Spinal cord (tissue), 10 donors: ENCODE results near the gene DMBX1. TPM values are rescaled to one million over a fixed set of nuclear protein-coding genes. Genes with fewer than 3 reads are reported as not detected.
A peak's percentile ranks its signal among the peaks of the same experiment; 100 is the strongest.

Experiments
- DNase-seq, 6 donors: peaks; one replicate each; pipeline versions ENCODE4 v3.0.0 to v3.0.0-alpha.2; 2013 to 2015; ENCODE audit warnings: low spot score in 6 of 6, low read depth in 4 of 6
- H3K27ac ChIP-seq: one replicate; pipeline ENCODE4 v1.5.1; 2013; ENCODE audit warnings: low read depth, low read length, control low read depth
- H3K27me3 ChIP-seq: one replicate; pipeline ENCODE4 v1.6.1; 2013; ENCODE audit warnings: low read length; ENCODE audit not compliant: control insufficient read depth, insufficient read depth
- H3K36me3 ChIP-seq: one replicate; pipeline ENCODE4 v1.6.1; 2013; ENCODE audit warnings: low read length; ENCODE audit not compliant: control insufficient read depth, insufficient read depth
- H3K4me1 ChIP-seq: one replicate; pipeline ENCODE4 v1.6.1; 2013; ENCODE audit warnings: low read length; ENCODE audit not compliant: control insufficient read depth, insufficient read depth
- H3K4me3 ChIP-seq: one replicate; pipeline ENCODE4 v1.5.1; 2013; ENCODE audit warnings: low read depth, low read length, control low read depth
- H3K9me3 ChIP-seq: one replicate; pipeline ENCODE4 v1.6.1; 2013; ENCODE audit warnings: low read length; ENCODE audit not compliant: control insufficient read depth, insufficient read depth
- WGBS: methylation state at CpG from one replicate; pipeline ENCODE4 v1.1.5; 2013; ENCODE audit warnings: missing lambda C conversion rate; ENCODE audit not compliant: insufficient coverage; 5-methylcytosine and 5-hydroxymethylcytosine counted together
- polyA plus RNA-seq, 2 donors: library from polyadenylated mRNA; unstranded; fragments of 120-200 nt; gene quantifications; one replicate each; pipeline ENCODE4 v1.2.1, GENCODE V29; 2013; ENCODE audit not compliant: insufficient read length in 2 of 2
- total RNA-seq, 2 donors: library from RNA; depleted of rRNA in 1 of 2; stranded (reverse); fragments of 120-200 nt in 1 of 2; fragments of >200 nt in 1 of 2; gene quantifications; one replicate each; pipeline versions ENCODE4 v1.2.3 to v1.2.4, GENCODE V29; 2013 to 2014
- donor health status: healthy.

DMBX1 gene
- total and polyA plus RNA-seq, 4 donors: 0.10 to 0.33 (median 0.26) TPM

- H3K4me1 ChIP-seq: peaks cover 8% of the 10 kb centered on the region
- no peak overlapping the region for H3K4me3 ChIP-seq
- WGBS: 75% methylated on average over 21 of the region's 23 CpGs
- DNase-seq: no peak
- no peaks in the 10 kb centered on the region for H3K9me3 ChIP-seq
- H3K27ac ChIP-seq: no peak overlapping the region
- H3K36me3 ChIP-seq: no peaks in the 10 kb centered on the region
- H3K27me3 ChIP-seq: peaks cover 31% of the 10 kb centered on the region
These were observed 22.6 kb downstream of the DMBX1 start for GRCh38 chr1:46512135-46512791.

- Histone ChIP-seq H3K36me3 (no peaks in the 10 kb centered on the region), H3K9me3 (no peaks in the 10 kb centered on the region), H3K27me3 (peaks cover 33% of the 10 kb centered on the region), H3K27ac (no peak overlapping the region), H3K4me1 (peaks cover 9% of the 10 kb centered on the region), H3K4me3 (no peak overlapping the region)
- WGBS: 61% methylated on average over 2 of the region's 6 CpGs
- DNase-seq: no peak
These were observed 23.2 kb downstream of the DMBX1 start for GRCh38 chr1:46512792-46513190.

GRCh38 chr1:46513536-46513935 lies 23.9 kb downstream of the DMBX1 start:
- 81% methylated on average over 5 of the region's 5 CpGs for WGBS
- Histone ChIP-seq H3K27me3 (peaks cover 37% of the 10 kb centered on the region), H3K27ac (no peak overlapping the region), H3K4me3 (no peak overlapping the region), H3K9me3 (no peaks in the 10 kb centered on the region), H3K4me1 (peaks cover 9% of the 10 kb centered on the region), H3K36me3 (no peaks in the 10 kb centered on the region)
- no peak for DNase-seq

- no peak for DNase-seq
- Histone ChIP-seq H3K27ac (no peak overlapping the region), H3K9me3 (no peaks in the 10 kb centered on the region), H3K27me3 (peaks cover 48% of the 10 kb centered on the region), H3K4me3 (no peak overlapping the region), H3K4me1 (peaks cover 18% of the 10 kb centered on the region), H3K36me3 (no peaks in the 10 kb centered on the region)
- 92% methylated on average over 6 of the region's 6 CpGs for WGBS
These were observed 25.9 kb downstream of the DMBX1 start for GRCh38 chr1:46515576-46515975.

- Histone ChIP-seq H3K9me3 (no peaks in the 10 kb centered on the region), H3K4me1 (peaks cover 21% of the 10 kb centered on the region), H3K27ac (no peak overlapping the region), H3K4me3 (no peak overlapping the region), H3K36me3 (no peaks in the 10 kb centered on the region), H3K27me3 (peaks cover 49% of the 10 kb centered on the region)
- WGBS: 44% methylated on average over 11 of the region's 12 CpGs
- DNase-seq: peak in 1 of 6 donors; percentile 23
These were observed 26.7 kb downstream of the DMBX1 start for GRCh38 chr1:46516200-46516950.

- no peak for DNase-seq
- Histone ChIP-seq H3K27me3 (peaks cover 46% of the 10 kb centered on the region), H3K27ac (no peak overlapping the region), H3K4me1 (peaks cover 22% of the 10 kb centered on the region), H3K4me3 (no peak overlapping the region), H3K9me3 (no peaks in the 10 kb centered on the region), H3K36me3 (no peaks in the 10 kb centered on the region)
- 16% methylated on average over 10 of the region's 10 CpGs for WGBS
These were observed 27.5 kb downstream of the DMBX1 start for GRCh38 chr1:46517010-46517600.

GRCh38 chr1:46517932-46518498 lies 28.4 kb downstream of the DMBX1 start:
- no peaks in the 10 kb centered on the region for H3K36me3 ChIP-seq
- peaks cover 31% of the 10 kb centered on the region for H3K4me1 ChIP-seq
- H3K4me3 ChIP-seq: no peak overlapping the region
- H3K27me3 ChIP-seq: peaks cover 45% of the 10 kb centered on the region
- no peaks in the 10 kb centered on the region for H3K9me3 ChIP-seq
- WGBS: 54% methylated on average over 4 of the region's 4 CpGs
- no peak overlapping the region for H3K27ac ChIP-seq
- DNase-seq: no peak

- H3K4me1 ChIP-seq: peaks cover 31% of the 10 kb centered on the region
- H3K9me3 ChIP-seq: no peaks in the 10 kb centered on the region
- H3K27me3 ChIP-seq: peaks cover 51% of the 10 kb centered on the region
- no peak overlapping the region for H3K4me3 ChIP-seq
- H3K27ac ChIP-seq: no peak overlapping the region
- H3K36me3 ChIP-seq: no peaks in the 10 kb centered on the region
- 62% methylated on average over 4 of the region's 4 CpGs for WGBS
- no peak for DNase-seq
These were observed 29.6 kb downstream of the DMBX1 start for GRCh38 chr1:46519209-46519608.

- no peaks in the 10 kb centered on the region for H3K9me3 ChIP-seq
- DNase-seq: peak in 1 of 6 donors; percentile 60
- H3K4me3 ChIP-seq: no peak overlapping the region
- peaks cover 57% of the 10 kb centered on the region for H3K27me3 ChIP-seq
- WGBS: 41% methylated on average over 13 of the region's 15 CpGs
- no peaks in the 10 kb centered on the region for H3K36me3 ChIP-seq
- no peak overlapping the region for H3K27ac ChIP-seq
- H3K4me1 ChIP-seq: peaks cover 38% of the 10 kb centered on the region
These were observed 30.7 kb downstream of the DMBX1 start for GRCh38 chr1:46520063-46520911.
